Activated naive CD4-positive, alpha-beta T cell treated with anti-CD3 and anti-CD28 coated beads for 36 hours (primary cell): ENCODE measurements around the gene SLC10A1. TPM values are rescaled to one million over a fixed set of nuclear protein-coding genes. Genes with fewer than 3 reads are reported as not detected.
A peak's percentile ranks its signal among the peaks of the same experiment; 100 is the strongest.
"Not testable (repeated sequence)": the region's sequence is repeated elsewhere in the genome, so short reads cannot be mapped to it uniquely, and the experiment has no call there.

Experiments used
- CTCF ChIA-PET: fragments of 350-600 bp; sonication (Branson Sonifier 250); formaldehyde crosslinking; loops from one replicate; lab custom pipeline; 2021; ENCODE audit warnings: antibody characterized with exemption; lab: Charles Lee
- DNase-seq: peaks from one replicate; pipeline ENCODE4 v3.0.0-alpha.2; 2020
- H3K27ac Mint-ChIP-seq: one replicate; pipeline ENCODE4 v1.8.0; 2021; ENCODE audit warnings: mild to moderate bottlenecking, mixed read lengths
- H3K27me3 Mint-ChIP-seq: one replicate; pipeline ENCODE4 v1.8.0; 2021; ENCODE audit warnings: low read depth, mixed read lengths
- H3K36me3 Mint-ChIP-seq: one replicate; pipeline ENCODE4 v1.8.0; 2021; ENCODE audit warnings: low read depth, mixed read lengths
- H3K4me1 Mint-ChIP-seq: one replicate; pipeline ENCODE4 v1.8.0; 2021; ENCODE audit warnings: low read depth, mixed read lengths
- H3K4me3 Mint-ChIP-seq: one replicate; pipeline ENCODE4 v1.8.0; 2021; ENCODE audit warnings: mild to moderate bottlenecking, moderate library complexity, mixed read lengths
- H3K9me3 Mint-ChIP-seq: one replicate; pipeline ENCODE4 v1.8.0; 2021; ENCODE audit warnings: mixed read lengths
- intact Hi-C: fragments of 100-400 bp; cut with micrococcal nuclease; formaldehyde crosslinking; loops from one replicate; pipeline ENCODE4 v1.15.1; 2023
- total RNA-seq, 2 experiments: library from RNA; stranded (reverse); gene quantifications; one replicate each; pipeline ENCODE4 v1.2.3, GENCODE V29; 2021

The SLC10A1 gene
- total RNA-seq, 2 experiments from 2014 or later: not detected

DNA sequence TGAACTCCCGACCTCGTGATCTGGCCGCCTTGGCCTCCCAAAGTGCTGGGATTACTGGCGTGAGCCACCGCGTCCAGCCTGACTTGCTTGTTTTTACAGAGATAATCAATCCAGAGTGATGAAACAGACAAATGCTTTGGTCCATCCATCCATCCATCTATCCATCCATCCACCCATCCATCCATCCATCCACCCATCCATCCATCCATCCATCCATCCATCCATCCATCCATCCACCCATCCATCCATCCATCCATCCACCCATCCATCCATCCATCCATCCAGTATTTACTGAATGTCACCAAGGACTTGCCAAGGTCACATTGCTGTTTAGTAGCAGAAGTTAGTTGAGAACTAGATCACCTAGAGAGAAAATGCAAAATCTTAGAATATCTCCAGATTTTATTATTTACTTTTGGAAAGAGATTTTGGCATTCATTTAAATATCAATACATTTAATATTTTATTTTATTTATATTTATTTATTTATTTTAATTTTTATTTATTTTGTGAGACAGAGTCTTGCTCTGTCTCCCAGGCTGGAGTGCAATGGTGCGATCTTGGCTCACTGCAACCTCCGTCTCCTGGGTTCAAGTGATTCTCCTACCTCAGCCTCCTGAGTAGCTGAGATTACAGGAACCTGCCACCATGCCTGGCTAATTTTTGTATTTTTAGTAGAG, 65.0 kb downstream of the SLC10A1 start:
- not testable (repeated sequence) for DNase-seq, H3K9me3 Mint-ChIP-seq, H3K27ac Mint-ChIP-seq, H3K4me1 Mint-ChIP-seq, H3K36me3 Mint-ChIP-seq, H3K27me3 Mint-ChIP-seq, H3K4me3 Mint-ChIP-seq
- CTCF ChIA-PET: interaction anchor here (0.7 to 1.8 kb wide), 2 partner anchors 200 to 296 kb away, joined by 6 to 13 read pairs; no protein-coding TSS in a partner anchor
- intact Hi-C loops: loop anchor here (1.0 kb wide), 2 partner anchors 295 to 342 kb away; no protein-coding TSS in a partner anchor

DNA sequence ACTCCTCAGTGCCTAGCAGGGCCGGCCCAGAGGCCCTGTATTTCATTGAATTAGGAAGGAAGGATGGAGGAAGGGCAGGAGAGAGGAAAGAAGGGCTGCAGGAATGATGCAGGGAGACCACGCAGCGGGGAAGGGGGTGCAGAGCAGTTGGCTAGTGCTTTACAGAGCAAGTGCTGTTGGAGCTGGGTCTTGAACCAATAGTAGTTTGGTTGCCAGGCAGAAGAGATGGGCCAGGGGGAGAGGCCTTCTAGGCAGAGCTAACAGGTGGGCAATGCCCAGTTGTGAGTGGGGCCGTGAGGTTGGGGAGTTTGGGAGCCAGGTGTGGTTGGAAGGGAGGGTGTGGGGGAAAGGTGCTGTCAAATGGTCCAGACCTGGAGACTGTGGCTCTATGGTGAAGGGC, 69.2 kb downstream of the SLC10A1 start:
- Mint-ChIP-seq H3K27ac (no peak overlapping the region), H3K36me3 (no peaks in the 10 kb centered on the region), H3K27me3 (peaks cover 4% of the 10 kb centered on the region), H3K9me3 (no peaks in the 10 kb centered on the region), H3K4me1 (peaks cover 12% of the 10 kb centered on the region), H3K4me3 (no peak overlapping the region)
- CTCF ChIA-PET: interaction anchor here (0.5 to 7.3 kb wide), 13 partner anchors 17 to 164 kb away, joined by 3 to 68 read pairs (median 4); no protein-coding TSS in a partner anchor
- intact Hi-C loops: loop anchor here (1.0 to 5.0 kb wide), 4 partner anchors 89 to 143 kb away; no protein-coding TSS in a partner anchor
- no peak for DNase-seq

DNA sequence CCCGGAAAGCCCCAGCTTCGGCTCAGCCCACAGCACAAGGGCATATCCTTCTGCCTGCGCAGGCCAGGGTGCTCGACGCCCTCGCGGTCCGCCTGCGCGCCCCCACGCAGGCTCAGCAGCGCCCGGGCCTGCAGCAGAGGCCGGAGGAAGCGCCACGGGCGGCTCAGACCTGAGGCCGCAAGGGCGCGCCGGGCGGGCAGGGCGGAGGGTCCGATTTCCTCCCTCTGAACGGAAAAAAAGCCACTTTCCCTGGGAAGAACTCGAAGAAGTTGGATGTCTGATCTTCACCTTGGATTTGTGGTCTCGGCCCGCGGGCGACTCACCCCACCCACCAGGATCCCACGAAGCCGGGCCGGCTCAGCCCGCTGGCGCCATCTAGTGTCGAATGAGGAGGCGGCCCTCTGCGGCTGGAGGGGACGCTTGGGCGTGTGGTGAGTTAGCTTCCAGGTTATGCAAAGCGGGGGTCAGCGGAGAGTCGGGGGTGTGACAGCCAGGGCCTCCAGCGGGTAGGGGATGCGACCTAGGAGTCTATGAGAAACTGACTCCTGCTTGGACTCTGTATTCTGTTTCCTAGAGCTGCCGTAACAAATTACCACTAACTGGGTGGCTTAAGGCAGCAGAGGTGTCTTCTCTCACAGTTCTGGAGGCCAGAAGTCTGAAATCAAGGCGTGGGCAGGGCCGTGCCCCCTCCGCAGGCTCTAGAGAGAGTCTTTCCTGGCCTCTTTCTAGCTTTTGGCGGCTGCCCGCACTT, 70.1 kb downstream of the SLC10A1 start:
- Mint-ChIP-seq H3K4me1 (peaks cover 12% of the 10 kb centered on the region), H3K27ac (no peak overlapping the region)

More for the DNA sequence above, 70.1 kb downstream of the SLC10A1 start:
- CTCF ChIA-PET: interaction anchor here (0.6 to 7.3 kb wide), 27 partner anchors 10 to 336 kb away, joined by 3 to 68 read pairs (median 4); partner anchors contain the start of gene SRSF5
- peak; percentile 82 for DNase-seq
- Mint-ChIP-seq H3K36me3 (no peaks in the 10 kb centered on the region), H3K9me3 (no peaks in the 10 kb centered on the region), H3K4me3 (peak overlapping the region; percentile 38), H3K27me3 (peaks cover 4% of the 10 kb centered on the region)
- intact Hi-C loops: loop anchor here (1.0 to 5.0 kb wide), 5 partner anchors 40 to 142 kb away; partner anchors contain the start of gene SRSF5

Other genes with a start within 250 kb of the SLC10A1 start
- gene CCDC177, start 222.4 kb downstream of the SLC10A1 start, total RNA-seq: not detected
- 10 to 100 TPM; 66.6 to 69.7 TPM for gene SUSD6, start 185.6 kb downstream of the SLC10A1 start, total RNA-seq
- gene SRSF5, start 30.1 kb downstream of the SLC10A1 start, total RNA-seq: 100 to 1,000 TPM; 296 to 297 TPM
- not detected for gene SMOC1, start 82.2 kb upstream of the SLC10A1 start, total RNA-seq